Cardiac muscle cell (in vitro differentiated cells and primary cell): ENCODE measurements around the gene KHDC4. TPM values are rescaled to one million over a fixed set of nuclear protein-coding genes. Genes with fewer than 3 reads are reported as not detected.
A peak's percentile ranks its signal among the peaks of the same experiment; 100 is the strongest.

Source experiments
- DNase-seq, 2 donors: peaks; one replicate each; pipeline versions ENCODE4 v3.0.0 to v3.0.0-alpha.2; 2010 to 2017; ENCODE audit warnings: low read depth in 1 of 2, low spot score in 1 of 2
- H3K27ac ChIP-seq: fragments of 200-600 bp; sonication (generic); 2 replicates; pipeline ENCODE4 v1.5.1; 2016
- H3K27me3 ChIP-seq: fragments of 200-600 bp; sonication (generic); 2 replicates; pipeline ENCODE4 v1.6.0; 2016; ENCODE audit warnings: control low read depth
- H3K36me3 ChIP-seq: fragments of 200-600 bp; sonication (generic); 2 replicates; pipeline ENCODE4 v1.5.1; 2016; ENCODE audit warnings: control low read depth
- H3K4me1 ChIP-seq: fragments of 200-600 bp; sonication (generic); 2 replicates; pipeline ENCODE4 v1.8.1; 2017; ENCODE audit warnings: low read depth, mild to moderate bottlenecking, mixed run types
- H3K4me3 ChIP-seq: fragments of 200-600 bp; sonication (generic); 2 replicates; pipeline ENCODE4 v1.5.1; 2016; ENCODE audit warnings: mild to moderate bottlenecking
- H3K9me3 ChIP-seq: fragments of 200-600 bp; sonication (generic); 2 replicates; pipeline ENCODE4 v1.5.1; 2017; ENCODE audit warnings: low read depth, mild to moderate bottlenecking, control low read depth
- polyA plus RNA-seq: library from polyadenylated mRNA; unstranded; fragments of >200 nt; fragmentation: Nextera tagmentation; extraction: Ambion mirVana; gene quantifications from 2 replicates; pipeline ENCODE4 v1.2.1, GENCODE V29; 2016
- total RNA-seq: library from RNA; depleted of rRNA; stranded (reverse); fragments of >200 nt; gene quantifications from 2 replicates; pipeline ENCODE4 v1.2.3, GENCODE V29; 2016
- TF ChIP-seq, protein P1 (sequence below): IDR thresholded peaks from 2 replicates; pipeline ENCODE4 v1.5.1; 2012; ENCODE audit warnings: low read depth, mild to moderate bottlenecking, low read length

Gene KHDC4
- total and polyA plus RNA-seq, 2 experiments from 2014 or later = 26.6 to 86.4 TPM

DNA sequence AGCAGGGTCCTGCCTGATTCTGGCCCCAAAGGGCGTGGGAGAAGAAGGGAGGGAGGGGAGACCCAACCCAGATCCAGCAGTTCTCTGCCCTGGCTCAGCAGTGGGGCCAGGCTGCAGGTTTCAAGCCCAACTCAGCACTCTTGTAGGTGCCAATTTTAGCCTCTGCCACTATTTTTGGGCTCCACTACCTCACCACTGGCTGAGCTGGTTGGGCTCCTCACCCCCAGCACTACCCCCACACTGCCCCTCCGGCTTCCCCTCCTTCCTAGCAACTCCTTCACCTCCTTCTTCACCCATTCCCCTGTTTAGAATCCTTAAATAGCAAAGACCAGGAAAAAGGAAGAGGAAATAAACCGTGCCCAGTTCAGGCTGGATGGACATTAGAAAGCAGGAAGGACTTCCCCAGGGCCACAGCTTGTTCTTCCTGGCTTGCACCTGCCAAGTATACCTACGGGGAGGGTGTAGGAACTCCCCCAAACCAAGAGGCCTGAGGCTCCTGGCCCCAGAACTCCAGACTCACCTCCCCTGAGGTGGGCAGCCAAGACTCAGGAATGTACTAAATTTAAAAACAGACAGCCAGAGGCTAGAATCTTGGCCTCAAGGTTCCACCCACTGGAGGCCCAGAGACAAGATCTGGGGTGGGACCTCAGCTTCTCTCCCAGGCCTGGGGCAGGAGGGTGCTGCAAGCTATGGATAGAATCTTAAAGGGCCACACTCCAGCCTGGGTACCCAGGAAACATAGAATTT is 45.6 kb upstream of the KHDC4 start:
- Histone ChIP-seq H3K36me3 (no peaks in the 10 kb centered on the region), H3K4me1 (peaks cover 40% of the 10 kb centered on the region), H3K9me3 (no peaks in the 10 kb centered on the region), H3K27me3 (no peaks in the 10 kb centered on the region), H3K4me3 (peak overlapping the region; percentile 67), H3K27ac (peak overlapping the region; percentile 92)
- peak in 1 of 2 donors; percentile 69 for DNase-seq
- TF ChIP-seq, protein P1, sequence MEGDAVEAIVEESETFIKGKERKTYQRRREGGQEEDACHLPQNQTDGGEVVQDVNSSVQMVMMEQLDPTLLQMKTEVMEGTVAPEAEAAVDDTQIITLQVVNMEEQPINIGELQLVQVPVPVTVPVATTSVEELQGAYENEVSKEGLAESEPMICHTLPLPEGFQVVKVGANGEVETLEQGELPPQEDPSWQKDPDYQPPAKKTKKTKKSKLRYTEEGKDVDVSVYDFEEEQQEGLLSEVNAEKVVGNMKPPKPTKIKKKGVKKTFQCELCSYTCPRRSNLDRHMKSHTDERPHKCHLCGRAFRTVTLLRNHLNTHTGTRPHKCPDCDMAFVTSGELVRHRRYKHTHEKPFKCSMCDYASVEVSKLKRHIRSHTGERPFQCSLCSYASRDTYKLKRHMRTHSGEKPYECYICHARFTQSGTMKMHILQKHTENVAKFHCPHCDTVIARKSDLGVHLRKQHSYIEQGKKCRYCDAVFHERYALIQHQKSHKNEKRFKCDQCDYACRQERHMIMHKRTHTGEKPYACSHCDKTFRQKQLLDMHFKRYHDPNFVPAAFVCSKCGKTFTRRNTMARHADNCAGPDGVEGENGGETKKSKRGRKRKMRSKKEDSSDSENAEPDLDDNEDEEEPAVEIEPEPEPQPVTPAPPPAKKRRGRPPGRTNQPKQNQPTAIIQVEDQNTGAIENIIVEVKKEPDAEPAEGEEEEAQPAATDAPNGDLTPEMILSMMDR = no peak

DNA sequence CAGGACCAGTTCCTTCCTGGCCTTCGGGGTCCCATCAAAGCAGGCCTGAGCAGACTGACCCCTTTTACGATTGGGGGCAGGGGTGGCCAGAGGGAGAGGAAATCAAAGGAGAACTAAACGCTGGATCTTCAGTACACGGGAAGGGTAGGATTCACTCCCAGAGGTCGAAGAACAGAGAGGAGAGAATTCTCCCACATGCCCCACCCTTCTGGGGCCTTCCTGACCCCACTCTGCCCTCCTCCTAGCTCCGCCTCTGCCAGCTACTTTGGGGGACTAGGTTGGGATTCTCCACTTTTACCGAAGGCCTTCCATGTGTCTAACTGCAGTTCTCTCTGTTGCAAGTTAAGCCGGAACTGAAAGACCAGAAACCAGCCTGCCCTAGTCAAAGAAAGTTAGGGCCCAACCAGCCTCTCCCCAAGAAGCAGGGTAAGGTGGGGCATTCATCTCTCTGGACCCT is 44.8 kb upstream of the KHDC4 start:
- DNase-seq = no peak
- TF ChIP-seq, protein P1 = no peak
- H3K4me3 ChIP-seq = peak overlapping the region; percentile 67
- H3K27me3 ChIP-seq = no peaks in the 10 kb centered on the region
- H3K4me1 ChIP-seq = peaks cover 44% of the 10 kb centered on the region
- no peaks in the 10 kb centered on the region for H3K36me3 ChIP-seq
- no peaks in the 10 kb centered on the region for H3K9me3 ChIP-seq
- H3K27ac ChIP-seq = peak overlapping the region; percentile 92

DNA sequence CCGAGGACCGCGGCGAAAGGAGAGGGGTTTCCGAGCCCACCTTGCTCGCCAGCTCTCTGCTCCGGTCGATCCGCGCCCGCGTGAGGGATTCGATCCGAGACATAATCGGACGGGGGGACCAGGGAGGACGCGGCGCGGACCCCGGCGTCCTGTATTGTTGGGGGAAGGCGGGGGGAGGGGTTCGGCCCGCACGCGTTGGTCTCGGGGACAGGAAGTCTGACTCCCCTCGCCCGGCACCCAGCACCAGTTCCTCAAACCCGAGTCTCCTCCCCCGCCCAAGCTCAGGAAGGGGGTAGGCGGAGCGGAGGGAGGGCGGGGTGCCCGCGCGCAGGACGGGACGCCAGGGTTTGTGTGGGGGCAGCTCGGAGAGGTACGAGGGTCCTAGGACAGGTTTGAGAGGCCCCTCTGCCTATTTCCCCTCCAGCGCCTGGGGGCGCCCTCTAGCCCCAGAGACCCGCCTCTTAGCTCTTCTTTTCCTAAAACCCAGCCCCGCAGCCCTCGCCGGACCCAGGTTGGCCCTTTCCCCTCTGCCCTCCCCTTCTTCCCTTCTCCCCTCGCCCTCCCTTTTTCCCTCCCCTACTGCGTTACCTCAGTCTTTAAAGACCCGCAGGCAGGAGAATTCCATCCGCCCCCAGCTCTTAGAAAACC is 44.2 kb upstream of the KHDC4 start, which contains the start of gene ARHGEF2:
Gene ARHGEF2 (minus strand): TSS at position 223 of the 648 bp plus-strand sequence. CDS start 120 bp downstream, at position 103.
- H3K4me3 ChIP-seq = peak within 1 kb of the TSS; percentile 67
- no peaks in the 10 kb centered on the region for H3K36me3 ChIP-seq
- TF ChIP-seq, protein P1 = peak; percentile 40
- H3K4me1 ChIP-seq = peaks cover 44% of the 10 kb centered on the region
- H3K27me3 ChIP-seq = no peaks in the 10 kb centered on the region
- peak; percentile 69 to 86 for DNase-seq
- no peaks in the 10 kb centered on the region for H3K9me3 ChIP-seq
- H3K27ac ChIP-seq = peak within 1 kb of the TSS; percentile 92

DNA sequence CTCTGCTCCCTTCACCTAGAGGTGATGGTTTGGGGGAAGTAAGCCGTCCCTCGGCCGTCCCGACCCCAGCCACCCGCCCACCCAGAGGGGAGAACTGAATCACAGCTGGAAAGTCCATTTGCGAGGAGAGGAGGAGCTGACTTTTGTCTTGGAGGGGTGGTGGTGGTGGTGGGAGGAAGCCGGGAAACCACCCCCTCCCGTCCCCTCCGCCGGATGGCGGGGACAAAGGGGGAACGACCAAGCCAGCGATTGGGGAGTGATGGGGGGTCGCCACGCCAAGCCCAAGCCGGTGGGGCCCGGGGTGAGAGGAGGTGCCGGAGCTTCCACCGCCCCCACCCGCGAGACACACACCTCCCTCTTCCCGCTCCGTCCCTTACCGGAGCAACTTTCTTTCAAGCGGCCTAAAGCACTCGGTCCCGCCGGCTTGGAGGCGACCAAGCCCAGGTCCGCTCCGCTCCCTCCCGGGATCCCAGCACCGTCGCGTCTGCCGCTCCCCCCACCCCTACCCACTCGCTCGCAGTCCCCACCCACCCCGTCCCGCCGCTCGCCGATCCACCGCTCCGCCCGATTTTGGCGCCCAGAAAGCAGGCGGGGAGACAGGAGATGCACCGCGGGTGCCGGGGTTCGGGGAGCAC is 43.6 kb upstream of the KHDC4 start:
- peak in 1 of 2 donors; percentile 55 for DNase-seq
- Histone ChIP-seq H3K9me3 (no peaks in the 10 kb centered on the region), H3K4me3 (peak overlapping the region; percentile 67), H3K4me1 (peaks cover 44% of the 10 kb centered on the region), H3K27me3 (no peaks in the 10 kb centered on the region), H3K36me3 (no peaks in the 10 kb centered on the region), H3K27ac (peak overlapping the region; percentile 92)
- TF ChIP-seq, protein P1 = no peak

DNA sequence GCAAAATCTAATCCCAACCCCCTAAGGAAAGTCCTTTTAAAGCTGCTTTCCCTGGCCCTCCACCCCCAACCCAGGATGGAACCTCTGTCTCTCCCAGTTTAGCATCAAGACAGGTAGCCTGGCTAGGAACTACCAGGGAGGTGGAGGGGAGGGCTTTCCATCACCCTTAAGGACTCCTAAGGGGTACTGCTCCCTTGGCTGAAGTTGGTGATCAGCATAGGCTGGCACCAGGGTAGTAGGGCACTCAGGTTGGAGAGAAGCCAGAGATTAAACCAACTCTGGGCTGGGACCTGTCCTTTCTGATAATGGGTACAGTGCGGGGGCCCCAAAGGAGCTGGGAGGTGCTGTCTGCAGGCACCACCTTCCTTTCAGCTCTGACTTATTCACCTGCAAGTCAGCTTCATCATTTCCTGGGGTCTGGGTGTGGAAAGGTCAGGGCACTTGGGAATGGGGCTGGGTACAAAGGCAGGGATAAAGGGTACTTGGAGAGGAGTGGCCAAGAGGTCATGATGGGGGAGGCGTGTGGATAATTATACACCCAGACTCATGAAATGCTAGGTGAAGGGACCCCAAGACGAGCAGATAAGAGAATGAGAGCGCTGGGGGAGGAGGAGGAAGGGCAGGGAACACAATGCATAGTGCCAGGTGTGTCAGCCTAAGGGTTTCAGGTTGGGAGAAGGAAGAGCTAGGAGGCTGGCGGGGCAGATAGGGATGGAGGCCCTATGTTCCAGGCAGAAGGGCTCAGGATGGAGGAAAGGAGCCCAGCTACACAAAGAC is 42.9 kb upstream of the KHDC4 start:
- DNase-seq = no peak
- H3K27ac ChIP-seq = peak overlapping the region; percentile 92
- H3K4me1 ChIP-seq = peaks cover 44% of the 10 kb centered on the region

More for the DNA sequence above, 42.9 kb upstream of the KHDC4 start:
- Histone ChIP-seq H3K9me3 (no peaks in the 10 kb centered on the region), H3K36me3 (no peaks in the 10 kb centered on the region), H3K27me3 (no peaks in the 10 kb centered on the region), H3K4me3 (peak overlapping the region; percentile 67)
- TF ChIP-seq, protein P1 = no peak
